Measurements from ENCODE around the gene CHAC1.

CHAC1 gene

DNA sequence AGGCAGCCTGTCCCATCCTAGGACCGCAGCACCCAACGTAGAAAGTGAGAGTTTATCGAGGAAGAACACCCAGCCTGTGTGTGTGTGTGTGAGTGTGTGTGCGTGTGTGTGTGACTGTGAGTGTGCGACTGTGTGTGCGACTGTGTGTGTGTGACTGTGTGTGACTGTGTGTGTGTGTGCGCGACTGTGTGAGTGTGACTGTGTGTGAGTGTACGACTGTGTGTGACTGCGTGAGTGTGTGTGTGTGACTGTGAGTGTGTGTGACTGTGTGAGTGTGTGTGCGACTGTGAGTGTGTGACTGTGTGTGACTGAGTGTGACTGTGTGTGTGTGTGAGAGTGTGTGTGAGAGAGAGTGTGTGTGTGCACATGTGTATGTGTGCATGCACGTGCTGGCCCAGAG, 39.3 kb upstream of the CHAC1 start:
- no peak for DNase-seq (ENCODE audit: low read depth in 1 of 2, low spot score in 1 of 2)
- H3K27me3 ChIP-seq (ENCODE audit: insufficient read depth, poor library complexity, severe bottlenecking) = no peaks in the 10 kb centered on the region
- H3K4me3 ChIP-seq (replicated peaks; ENCODE audit: insufficient read depth, low read length) = no peak overlapping the region
- no peak for TF ChIP-seq CTCF (IDR thresholded peaks at IDR 0.05; ENCODE audit: insufficient read depth, low read length)
- TF ChIP-seq, protein P1, sequence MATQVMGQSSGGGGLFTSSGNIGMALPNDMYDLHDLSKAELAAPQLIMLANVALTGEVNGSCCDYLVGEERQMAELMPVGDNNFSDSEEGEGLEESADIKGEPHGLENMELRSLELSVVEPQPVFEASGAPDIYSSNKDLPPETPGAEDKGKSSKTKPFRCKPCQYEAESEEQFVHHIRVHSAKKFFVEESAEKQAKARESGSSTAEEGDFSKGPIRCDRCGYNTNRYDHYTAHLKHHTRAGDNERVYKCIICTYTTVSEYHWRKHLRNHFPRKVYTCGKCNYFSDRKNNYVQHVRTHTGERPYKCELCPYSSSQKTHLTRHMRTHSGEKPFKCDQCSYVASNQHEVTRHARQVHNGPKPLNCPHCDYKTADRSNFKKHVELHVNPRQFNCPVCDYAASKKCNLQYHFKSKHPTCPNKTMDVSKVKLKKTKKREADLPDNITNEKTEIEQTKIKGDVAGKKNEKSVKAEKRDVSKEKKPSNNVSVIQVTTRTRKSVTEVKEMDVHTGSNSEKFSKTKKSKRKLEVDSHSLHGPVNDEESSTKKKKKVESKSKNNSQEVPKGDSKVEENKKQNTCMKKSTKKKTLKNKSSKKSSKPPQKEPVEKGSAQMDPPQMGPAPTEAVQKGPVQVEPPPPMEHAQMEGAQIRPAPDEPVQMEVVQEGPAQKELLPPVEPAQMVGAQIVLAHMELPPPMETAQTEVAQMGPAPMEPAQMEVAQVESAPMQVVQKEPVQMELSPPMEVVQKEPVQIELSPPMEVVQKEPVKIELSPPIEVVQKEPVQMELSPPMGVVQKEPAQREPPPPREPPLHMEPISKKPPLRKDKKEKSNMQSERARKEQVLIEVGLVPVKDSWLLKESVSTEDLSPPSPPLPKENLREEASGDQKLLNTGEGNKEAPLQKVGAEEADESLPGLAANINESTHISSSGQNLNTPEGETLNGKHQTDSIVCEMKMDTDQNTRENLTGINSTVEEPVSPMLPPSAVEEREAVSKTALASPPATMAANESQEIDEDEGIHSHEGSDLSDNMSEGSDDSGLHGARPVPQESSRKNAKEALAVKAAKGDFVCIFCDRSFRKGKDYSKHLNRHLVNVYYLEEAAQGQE (IDR thresholded peaks at IDR 0.05; ENCODE audit: insufficient replicate concordance, low read depth) = no peak
- TF ChIP-seq GABPA (IDR thresholded peaks at IDR 0.05; ENCODE audit: low read depth) = no peak
- TF ChIP-seq POLR2AphosphoS5 (IDR thresholded peaks at IDR 0.05; ENCODE audit: low read depth) = no peak
- TF ChIP-seq SPI1 (IDR thresholded peaks at IDR 0.05; ENCODE audit: borderline replicate concordance, low read depth) = no peak
- H3K27ac ChIP-seq (replicated peaks) = no peak overlapping the region

GRCh38 chr15:40914486-40914885, 38.8 kb upstream of the CHAC1 start:
- DNase-seq (ENCODE audit: low read depth in 1 of 2, low spot score in 1 of 2) = no peak
- H3K27ac ChIP-seq (replicated peaks) = no peak overlapping the region
- no peak for TF ChIP-seq POLR2AphosphoS5 (IDR thresholded peaks at IDR 0.05; ENCODE audit: low read depth)
- TF ChIP-seq GABPA (IDR thresholded peaks at IDR 0.05; ENCODE audit: low read depth) = no peak
- TF ChIP-seq CTCF (IDR thresholded peaks at IDR 0.05; ENCODE audit: insufficient read depth, low read length) = no peak
- TF ChIP-seq, protein P1 (IDR thresholded peaks at IDR 0.05; ENCODE audit: insufficient replicate concordance, low read depth) = no peak
- TF ChIP-seq SPI1 (IDR thresholded peaks at IDR 0.05; ENCODE audit: borderline replicate concordance, low read depth) = no peak

GRCh38 chr15:40915116-40915661, 38.1 kb upstream of the CHAC1 start:
- no peak overlapping the region for H3K27ac ChIP-seq (replicated peaks)
- H3K4me3 ChIP-seq (replicated peaks; ENCODE audit: insufficient read depth, low read length) = no peak overlapping the region
- H3K27me3 ChIP-seq (ENCODE audit: insufficient read depth, poor library complexity, severe bottlenecking) = no peaks in the 10 kb centered on the region
- TF ChIP-seq POLR2AphosphoS5 (IDR thresholded peaks at IDR 0.05; ENCODE audit: low read depth) = no peak
- TF ChIP-seq SPI1 (IDR thresholded peaks at IDR 0.05; ENCODE audit: borderline replicate concordance, low read depth) = no peak
- no peak for TF ChIP-seq CTCF (IDR thresholded peaks at IDR 0.05; ENCODE audit: insufficient read depth, low read length)
- TF ChIP-seq, protein P1 (IDR thresholded peaks at IDR 0.05; ENCODE audit: insufficient replicate concordance, low read depth) = no peak
- no peak for TF ChIP-seq GABPA (IDR thresholded peaks at IDR 0.05; ENCODE audit: low read depth)
- no peak for DNase-seq (ENCODE audit: low read depth in 1 of 2, low spot score in 1 of 2)

More at GRCh38 chr15:40914486-40914885, 38.8 kb upstream of the CHAC1 start:
- H3K27me3 ChIP-seq (ENCODE audit: insufficient read depth, poor library complexity, severe bottlenecking) = no peaks in the 10 kb centered on the region
- no peak overlapping the region for H3K4me3 ChIP-seq (replicated peaks; ENCODE audit: insufficient read depth, low read length)

Data from HL-60 (cell line).